SK-N-SH (cell line): Measurements from ENCODE around the gene PCSK2. TPM values are rescaled to one million over a fixed set of nuclear protein-coding genes. Genes with fewer than 3 reads are reported as not detected.

Source experiments
- CTCF ChIA-PET: fragments of 300-600, 350-600 bp; formaldehyde crosslinking; extraction: SDS; loops from one replicate; lab custom pipeline; 2021; lab: Yijun Ruan, JAX
- POLR2A ChIA-PET: fragments of 350-600 bp; sonication (Branson Sonifier 250); formaldehyde crosslinking; extraction: SDS; loops from one replicate; lab custom pipeline; 2020; ENCODE audit warnings: antibody characterized with exemption, inconsistent platforms; lab: Yijun Ruan, JAX
- DNase-seq: peaks from one replicate; pipeline ENCODE4 v3.0.0; 2012
- H2AFZ ChIP-seq: fragments of 200-600 bp; sonication (generic); 2 replicates; pipeline ENCODE4 v1.8.1; 2016; ENCODE audit warnings: antibody characterized with exemption, mild to moderate bottlenecking, low read depth
- H3F3A ChIP-seq: fragments of 200-600 bp; sonication (generic); replicated peaks from 2 replicates; pipeline ENCODE3; 2016; ENCODE audit warnings: antibody characterized with exemption, mild to moderate bottlenecking; ENCODE audit not compliant: insufficient read depth
- H3K27ac ChIP-seq, 2 experiments: fragments of 200-500 bp in 1 of 2; fragments of 200-600 bp in 1 of 2; sonication (Bioruptor generic) in 1 of 2; sonication (generic), shearing (Covaris generic) in 1 of 2; 2 replicates each; pipeline versions ENCODE4 v1.5.1 to v1.6.1; 2014 to 2016; ENCODE audit warnings: low read depth in 2 of 2, inconsistent platforms in 1 of 2, low read length in 1 of 2, mild to moderate bottlenecking in 1 of 2, mixed read lengths in 1 of 2
- H3K27me3 ChIP-seq: fragments of 200-600 bp; sonication (generic), shearing (Covaris generic); 2 replicates; pipeline ENCODE4 v1.6.1; 2016; ENCODE audit warnings: mixed run types; ENCODE audit not compliant: insufficient read depth
- H3K36me3 ChIP-seq, 2 experiments: fragments of 200-500 bp in 1 of 2; fragments of 200-600 bp in 1 of 2; sonication (Bioruptor generic) in 1 of 2; sonication (generic) in 1 of 2; replicated peaks in 1 of 2; 2 replicates each; pipeline versions ENCODE3 to v1.5.1; 2014 to 2016; ENCODE audit warnings: low read length in 1 of 2, mild to moderate bottlenecking in 1 of 2; ENCODE audit not compliant: insufficient read depth in 2 of 2, control insufficient read depth in 1 of 2
- H3K4me1 ChIP-seq, 2 experiments: fragments of 200-500 bp in 1 of 2; fragments of 200-600 bp in 1 of 2; sonication (Bioruptor generic) in 1 of 2; sonication (generic), shearing (Covaris generic) in 1 of 2; 2 replicates each; pipeline versions ENCODE4 v1.5.1 to v1.6.1; 2014 to 2016; ENCODE audit warnings: low read depth in 1 of 2, low read length in 1 of 2, mixed run types in 1 of 2; ENCODE audit not compliant: insufficient read depth in 2 of 2, control insufficient read depth in 1 of 2
- H3K4me2 ChIP-seq: fragments of 200-600 bp; sonication (generic), shearing (Covaris generic); 2 replicates; pipeline ENCODE4 v1.6.1; 2017; ENCODE audit warnings: mixed run types
- H3K4me3 ChIP-seq, 2 experiments: fragments of 200-500 bp in 1 of 2; fragments of 200-600 bp in 1 of 2; sonication (Bioruptor generic) in 1 of 2; sonication (generic), shearing (Covaris generic) in 1 of 2; 2 replicates each; pipeline versions ENCODE4 v1.5.1 to v1.8.1; 2014 to 2016; ENCODE audit warnings: low read depth in 2 of 2, inconsistent platforms in 1 of 2, low read length in 1 of 2, mild to moderate bottlenecking in 1 of 2, mixed read lengths in 1 of 2, moderate library complexity in 1 of 2
- H3K79me2 ChIP-seq: fragments of 200-600 bp; sonication (generic); 2 replicates; pipeline ENCODE4 v1.8.1; 2017; ENCODE audit warnings: mild to moderate bottlenecking; ENCODE audit not compliant: insufficient read depth
- H3K9ac ChIP-seq: fragments of 200-600 bp; sonication (generic); 2 replicates; pipeline ENCODE4 v1.6.1; 2017; ENCODE audit warnings: mixed run types
- H3K9me2 ChIP-seq: fragments of 200-600 bp; sonication (generic); 2 replicates; pipeline ENCODE4 v1.6.1; 2017; ENCODE audit warnings: mixed run types
- H3K9me3 ChIP-seq: fragments of 200-600 bp; sonication (generic); 2 replicates; pipeline ENCODE4 v1.6.1; 2017; ENCODE audit warnings: mixed run types, mild to moderate bottlenecking, moderate library complexity
- H4K20me1 ChIP-seq: fragments of 200-600 bp; sonication (generic); 2 replicates; pipeline ENCODE4 v1.6.1; 2017; ENCODE audit warnings: mild to moderate bottlenecking, mixed run types; ENCODE audit not compliant: insufficient read depth
- EZH2phosphoT487 ChIP-seq: fragments of 200-600 bp; sonication (generic); IDR thresholded peaks from 2 replicates; pipeline ENCODE4 v1.6.1; 2017; ENCODE audit warnings: low read depth, mixed run types, mild to moderate bottlenecking, antibody characterized with exemption, moderate library complexity, borderline replicate concordance
- MAX ChIP-seq: IDR thresholded peaks from 2 replicates; pipeline ENCODE4 v1.4.0; 2012; ENCODE audit warnings: low read depth
- MEF2A ChIP-seq: IDR thresholded peaks from 2 replicates; pipeline ENCODE4 v1.4.0; 2012; ENCODE audit warnings: low read depth, borderline replicate concordance
- NFIC ChIP-seq: IDR thresholded peaks from 2 replicates; pipeline ENCODE4 v1.4.0; 2012; ENCODE audit warnings: borderline replicate concordance
- NRF1 ChIP-seq: IDR thresholded peaks from 2 replicates; pipeline ENCODE4 v1.6.1; 2012; ENCODE audit warnings: low read depth, mild to moderate bottlenecking, low read length
- POLR2AphosphoS5 ChIP-seq: IDR thresholded peaks from 2 replicates; pipeline ENCODE4 v1.6.1; 2012; ENCODE audit warnings: low read depth, low read length
- RFX5 ChIP-seq: IDR thresholded peaks from 2 replicates; pipeline ENCODE4 v1.6.1; 2012; ENCODE audit warnings: mild to moderate bottlenecking, improper control_type of control experiment, low read length
- SMC3 ChIP-seq: IDR thresholded peaks from 2 replicates; pipeline ENCODE4 v1.6.1; 2012; ENCODE audit warnings: low read depth, low read length, improper control_type of control experiment
- TCF12 ChIP-seq: IDR thresholded peaks from 2 replicates; pipeline ENCODE4 v1.4.0; 2012
- TEAD4 ChIP-seq: IDR thresholded peaks from 2 replicates; pipeline ENCODE4 v1.4.0; 2012; ENCODE audit warnings: mild to moderate bottlenecking, borderline replicate concordance; ENCODE audit not compliant: insufficient read depth
- WGBS: methylation state at CpG from one replicate; pipeline ENCODE4 v1.1.6; 2017; ENCODE audit warnings: low lambda C conversion rate; 5-methylcytosine and 5-hydroxymethylcytosine counted together
- polyA plus RNA-seq, 3 experiments: library from polyadenylated mRNA; depleted of rRNA; stranded (reverse); fragments of >200 nt; gene quantifications; 2 replicates each; pipeline ENCODE4 v1.2.3, GENCODE V29; 2012
- TF ChIP-seq, protein P1 (sequence below): IDR thresholded peaks from 2 replicates; pipeline ENCODE4; 2012
- TF ChIP-seq, protein P2 (sequence below): IDR thresholded peaks from 2 replicates; pipeline ENCODE4 v1.6.1; 2012; ENCODE audit warnings: mild to moderate bottlenecking, low read depth, low read length, moderate library complexity

The PCSK2 gene
- polyA plus RNA-seq, 1 of the 3 experiments (the other 2 are of a cell fraction) = not detected

GRCh38 chr20:17379651-17380050, 152.8 kb downstream of the PCSK2 start:
- 11% methylated on average over 2 of the region's 2 CpGs for WGBS
- ChIA-PET POLR2A (no interaction called here), CTCF (interaction anchor here (1.6 kb wide), 1 partner anchor 9 kb away, joined by 3 read pairs; no protein-coding TSS in a partner anchor)
- DNase-seq = no peak
- Histone ChIP-seq H3K27ac (no peak overlapping the region), H4K20me1 (no peaks in the 10 kb centered on the region), H3K9me2 (no peaks in the 10 kb centered on the region), H3K79me2 (no peaks in the 10 kb centered on the region), H3K4me2 (no peak overlapping the region), H2AFZ (no peak overlapping the region), H3K9ac (no peak overlapping the region), H3K36me3 (no peaks in the 10 kb centered on the region), H3F3A (no peaks in the 10 kb centered on the region), H3K27me3 (no peaks in the 10 kb centered on the region), H3K9me3 (no peaks in the 10 kb centered on the region)
- no peak for TF ChIP-seq TCF12
- TF ChIP-seq, protein P1, sequence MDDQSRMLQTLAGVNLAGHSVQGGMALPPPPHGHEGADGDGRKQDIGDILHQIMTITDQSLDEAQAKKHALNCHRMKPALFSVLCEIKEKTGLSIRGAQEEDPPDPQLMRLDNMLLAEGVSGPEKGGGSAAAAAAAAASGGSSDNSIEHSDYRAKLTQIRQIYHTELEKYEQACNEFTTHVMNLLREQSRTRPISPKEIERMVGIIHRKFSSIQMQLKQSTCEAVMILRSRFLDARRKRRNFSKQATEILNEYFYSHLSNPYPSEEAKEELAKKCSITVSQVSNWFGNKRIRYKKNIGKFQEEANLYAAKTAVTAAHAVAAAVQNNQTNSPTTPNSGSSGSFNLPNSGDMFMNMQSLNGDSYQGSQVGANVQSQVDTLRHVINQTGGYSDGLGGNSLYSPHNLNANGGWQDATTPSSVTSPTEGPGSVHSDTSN = no peak
- TF ChIP-seq, all 33 proteins: peak for 0
- no peak overlapping the region for H3K4me3 ChIP-seq
- H3K4me1 ChIP-seq = no peaks in the 10 kb centered on the region

- ChIA-PET POLR2A (no interaction called here), CTCF (interaction anchor here (0.7 to 1.6 kb wide), 2 partner anchors 10 to 51 kb away, joined by 3 read pairs; no protein-coding TSS in a partner anchor)
- H3K9ac ChIP-seq = no peak overlapping the region
- H3K27ac ChIP-seq = no peak overlapping the region
- H3K4me3 ChIP-seq = no peak overlapping the region
- TF ChIP-seq RFX5 (no peak), EZH2phosphoT487 (no peak), POLR2AphosphoS5 (no peak), MAX (no peak), NRF1 (no peak), MEF2A (no peak), SMC3 (no peak), TEAD4 (no peak), NFIC (no peak)
- TF ChIP-seq, protein P2, sequence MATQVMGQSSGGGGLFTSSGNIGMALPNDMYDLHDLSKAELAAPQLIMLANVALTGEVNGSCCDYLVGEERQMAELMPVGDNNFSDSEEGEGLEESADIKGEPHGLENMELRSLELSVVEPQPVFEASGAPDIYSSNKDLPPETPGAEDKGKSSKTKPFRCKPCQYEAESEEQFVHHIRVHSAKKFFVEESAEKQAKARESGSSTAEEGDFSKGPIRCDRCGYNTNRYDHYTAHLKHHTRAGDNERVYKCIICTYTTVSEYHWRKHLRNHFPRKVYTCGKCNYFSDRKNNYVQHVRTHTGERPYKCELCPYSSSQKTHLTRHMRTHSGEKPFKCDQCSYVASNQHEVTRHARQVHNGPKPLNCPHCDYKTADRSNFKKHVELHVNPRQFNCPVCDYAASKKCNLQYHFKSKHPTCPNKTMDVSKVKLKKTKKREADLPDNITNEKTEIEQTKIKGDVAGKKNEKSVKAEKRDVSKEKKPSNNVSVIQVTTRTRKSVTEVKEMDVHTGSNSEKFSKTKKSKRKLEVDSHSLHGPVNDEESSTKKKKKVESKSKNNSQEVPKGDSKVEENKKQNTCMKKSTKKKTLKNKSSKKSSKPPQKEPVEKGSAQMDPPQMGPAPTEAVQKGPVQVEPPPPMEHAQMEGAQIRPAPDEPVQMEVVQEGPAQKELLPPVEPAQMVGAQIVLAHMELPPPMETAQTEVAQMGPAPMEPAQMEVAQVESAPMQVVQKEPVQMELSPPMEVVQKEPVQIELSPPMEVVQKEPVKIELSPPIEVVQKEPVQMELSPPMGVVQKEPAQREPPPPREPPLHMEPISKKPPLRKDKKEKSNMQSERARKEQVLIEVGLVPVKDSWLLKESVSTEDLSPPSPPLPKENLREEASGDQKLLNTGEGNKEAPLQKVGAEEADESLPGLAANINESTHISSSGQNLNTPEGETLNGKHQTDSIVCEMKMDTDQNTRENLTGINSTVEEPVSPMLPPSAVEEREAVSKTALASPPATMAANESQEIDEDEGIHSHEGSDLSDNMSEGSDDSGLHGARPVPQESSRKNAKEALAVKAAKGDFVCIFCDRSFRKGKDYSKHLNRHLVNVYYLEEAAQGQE = no peak
- no peaks in the 10 kb centered on the region for H3K9me2 ChIP-seq
- H2AFZ ChIP-seq = no peak overlapping the region
- 11% methylated on average over 4 of the region's 4 CpGs for WGBS
- no peaks in the 10 kb centered on the region for H3K9me3 ChIP-seq
- no peaks in the 10 kb centered on the region for H3K4me1 ChIP-seq
- no peak for DNase-seq
- no peaks in the 10 kb centered on the region for H3K36me3 ChIP-seq
- no peaks in the 10 kb centered on the region for H4K20me1 ChIP-seq
- H3K27me3 ChIP-seq = no peaks in the 10 kb centered on the region
- H3K79me2 ChIP-seq = no peaks in the 10 kb centered on the region
- H3K4me2 ChIP-seq = no peak overlapping the region
- no peaks in the 10 kb centered on the region for H3F3A ChIP-seq
Observed at GRCh38 chr20:17380801-17381200, 154.0 kb downstream of the PCSK2 start.
